Smooth muscle cell (in vitro differentiated cells): ENCODE results near the gene CEBPG. TPM values are rescaled to one million over a fixed set of nuclear protein-coding genes. Genes with fewer than 3 reads are reported as not detected.

Experiments
- DNase-seq: peaks from one replicate; lab custom pipeline; 2025; ENCODE audit not compliant: unreplicated experiment; lab: John Stamatoyannopoulos, UW
- H2AFZ ChIP-seq: fragments of 200-600 bp; sonication (generic); 2 replicates; pipeline ENCODE4 v1.6.0; 2016; ENCODE audit warnings: antibody characterized with exemption, low read depth, mild to moderate bottlenecking
- H3F3A ChIP-seq: fragments of 200-600 bp; sonication (generic); 2 replicates; pipeline ENCODE4 v1.6.0; 2017; ENCODE audit warnings: antibody characterized with exemption, low read depth
- H3K27ac ChIP-seq: fragments of 200-600 bp; sonication (generic); 2 replicates; pipeline ENCODE4 v1.5.1; 2016; ENCODE audit warnings: low read depth, mild to moderate bottlenecking
- H3K27me3 ChIP-seq: fragments of 200-600 bp; sonication (generic); 2 replicates; pipeline ENCODE4 v1.6.1; 2016; ENCODE audit warnings: low read depth, mild to moderate bottlenecking
- H3K36me3 ChIP-seq: fragments of 200-600 bp; sonication (generic); 2 replicates; pipeline ENCODE4 v1.5.1; 2016; ENCODE audit warnings: low read depth
- H3K4me1 ChIP-seq: fragments of 200-600 bp; sonication (generic); 2 replicates; pipeline ENCODE4 v1.5.1; 2016; ENCODE audit warnings: low read depth
- H3K4me2 ChIP-seq: fragments of 200-600 bp; sonication (generic); 2 replicates; pipeline ENCODE4 v1.6.0; 2016; ENCODE audit warnings: mild to moderate bottlenecking
- H3K4me3 ChIP-seq: fragments of 200-600 bp; sonication (generic); 2 replicates; pipeline ENCODE4 v1.5.1; 2016; ENCODE audit warnings: mild to moderate bottlenecking
- H3K79me2 ChIP-seq: fragments of 200-600 bp; sonication (generic); 2 replicates; pipeline ENCODE4 v1.6.0; 2016; ENCODE audit warnings: low read depth, mild to moderate bottlenecking
- H3K9ac ChIP-seq: fragments of 200-600 bp; sonication (generic); 2 replicates; pipeline ENCODE4 v1.6.0; 2016; ENCODE audit warnings: low read depth
- H3K9me3 ChIP-seq: fragments of 200-600 bp; sonication (generic); replicated peaks from 2 replicates; pipeline ENCODE4 v1.5.1; 2016; ENCODE audit warnings: low read depth
- H4K20me1 ChIP-seq: fragments of 200-600 bp; sonication (generic); 2 replicates; pipeline ENCODE4 v1.6.0; 2016; ENCODE audit warnings: low read depth
- WGBS: methylation state at CpG from one replicate; pipeline ENCODE4 v1.1.7; 2016; ENCODE audit warnings: low lambda C conversion rate; 5-methylcytosine and 5-hydroxymethylcytosine counted together
- polyA plus RNA-seq: library from polyadenylated mRNA; unstranded; fragments of >200 nt; fragmentation: Nextera tagmentation; extraction: Ambion mirVana; gene quantifications from 2 replicates; pipeline ENCODE4 v1.2.1, GENCODE V29; 2016
- total RNA-seq: library from RNA; depleted of rRNA; stranded (reverse); fragments of >200 nt; gene quantifications from 2 replicates; pipeline ENCODE4 v1.2.3, GENCODE V29; 2014
- TF ChIP-seq, protein P1 (sequence below): fragments of 200-600 bp; sonication (generic); IDR thresholded peaks from 2 replicates; pipeline ENCODE4 v1.5.1; 2017; ENCODE audit warnings: borderline replicate concordance, mild to moderate bottlenecking, antibody characterized with exemption; ENCODE audit not compliant: insufficient read depth, poor library complexity, severe bottlenecking

The CEBPG gene
- total and polyA plus RNA-seq, 2 experiments from 2014 or later, result 15.3 to 27.8 TPM

DNA sequence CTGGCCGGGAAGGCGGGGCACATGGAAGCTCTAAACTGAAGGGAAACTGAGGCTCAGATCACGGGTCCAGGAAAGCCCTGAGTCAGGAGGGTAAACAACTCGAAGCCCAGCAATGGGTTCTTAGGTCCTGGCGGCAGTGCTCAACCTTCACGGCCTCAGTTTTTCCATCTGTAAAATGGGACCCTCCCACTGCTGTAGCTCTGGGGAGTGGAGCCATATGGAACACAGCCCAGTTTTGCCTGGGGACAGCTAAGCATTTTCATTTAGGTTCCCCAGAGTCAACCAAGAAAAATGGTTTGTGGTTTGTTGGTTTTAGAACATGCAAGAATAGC lies 30.4 kb downstream of the CEBPG start:
- H3K4me1 ChIP-seq, result no peaks in the 10 kb centered on the region
- no peak for DNase-seq
- no peaks in the 10 kb centered on the region for H3K9me3 ChIP-seq
- WGBS, result 96% methylated on average over 6 of the region's 6 CpGs
- no peaks in the 10 kb centered on the region for H3K79me2 ChIP-seq
- H3K9ac ChIP-seq, result no peak overlapping the region
- H3K36me3 ChIP-seq, result no peaks in the 10 kb centered on the region
- H3F3A ChIP-seq, result no peaks in the 10 kb centered on the region
- H4K20me1 ChIP-seq, result no peaks in the 10 kb centered on the region
- no peak overlapping the region for H3K4me2 ChIP-seq
- no peak overlapping the region for H3K27ac ChIP-seq
- TF ChIP-seq, protein P1, sequence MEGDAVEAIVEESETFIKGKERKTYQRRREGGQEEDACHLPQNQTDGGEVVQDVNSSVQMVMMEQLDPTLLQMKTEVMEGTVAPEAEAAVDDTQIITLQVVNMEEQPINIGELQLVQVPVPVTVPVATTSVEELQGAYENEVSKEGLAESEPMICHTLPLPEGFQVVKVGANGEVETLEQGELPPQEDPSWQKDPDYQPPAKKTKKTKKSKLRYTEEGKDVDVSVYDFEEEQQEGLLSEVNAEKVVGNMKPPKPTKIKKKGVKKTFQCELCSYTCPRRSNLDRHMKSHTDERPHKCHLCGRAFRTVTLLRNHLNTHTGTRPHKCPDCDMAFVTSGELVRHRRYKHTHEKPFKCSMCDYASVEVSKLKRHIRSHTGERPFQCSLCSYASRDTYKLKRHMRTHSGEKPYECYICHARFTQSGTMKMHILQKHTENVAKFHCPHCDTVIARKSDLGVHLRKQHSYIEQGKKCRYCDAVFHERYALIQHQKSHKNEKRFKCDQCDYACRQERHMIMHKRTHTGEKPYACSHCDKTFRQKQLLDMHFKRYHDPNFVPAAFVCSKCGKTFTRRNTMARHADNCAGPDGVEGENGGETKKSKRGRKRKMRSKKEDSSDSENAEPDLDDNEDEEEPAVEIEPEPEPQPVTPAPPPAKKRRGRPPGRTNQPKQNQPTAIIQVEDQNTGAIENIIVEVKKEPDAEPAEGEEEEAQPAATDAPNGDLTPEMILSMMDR, result no peak
- H3K27me3 ChIP-seq, result no peaks in the 10 kb centered on the region
- H3K4me3 ChIP-seq, result no peak overlapping the region
- H2AFZ ChIP-seq, result no peak overlapping the region

DNA sequence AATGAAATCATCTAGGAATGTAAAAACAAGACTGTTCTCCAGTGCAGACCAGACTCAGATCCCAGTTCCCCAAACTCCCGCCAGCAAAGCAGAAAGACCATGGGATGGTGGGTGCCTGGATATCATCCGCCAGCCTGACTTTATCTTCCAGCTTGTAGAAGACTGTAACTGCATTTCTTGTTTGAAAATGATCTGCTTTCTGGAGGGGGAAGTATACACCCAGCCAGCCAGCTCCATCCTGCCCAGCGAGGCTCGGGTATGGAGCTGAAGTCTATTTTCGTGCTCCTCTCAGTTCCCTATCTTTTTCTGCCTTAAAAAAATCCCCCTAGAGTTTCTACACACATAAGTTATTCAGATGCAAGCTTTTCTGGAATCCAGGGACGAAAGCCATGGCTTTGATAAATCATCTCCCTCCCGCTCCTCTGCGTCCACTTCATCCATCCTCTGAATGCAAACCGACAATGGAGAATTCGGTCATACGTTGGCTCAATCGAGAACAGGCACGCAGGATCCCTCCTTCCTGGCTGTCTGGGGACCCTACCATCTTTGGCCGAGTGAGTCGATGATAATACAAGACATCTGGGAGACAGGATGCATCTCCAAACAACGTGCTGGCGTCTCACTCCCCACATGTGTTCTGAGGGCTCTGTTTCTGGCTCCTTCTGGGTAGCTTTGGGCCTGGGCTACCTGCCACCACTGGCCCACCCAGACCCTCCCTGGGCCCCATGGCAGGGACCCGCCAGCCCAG lies 31.2 kb downstream of the CEBPG start:
- Histone ChIP-seq H3K4me2 (no peak overlapping the region), H3K4me3 (no peak overlapping the region), H3F3A (no peaks in the 10 kb centered on the region), H3K9me3 (no peaks in the 10 kb centered on the region), H3K4me1 (no peaks in the 10 kb centered on the region), H4K20me1 (no peaks in the 10 kb centered on the region), H3K79me2 (no peaks in the 10 kb centered on the region), H3K27ac (no peak overlapping the region), H3K9ac (no peak overlapping the region), H2AFZ (no peak overlapping the region), H3K36me3 (no peaks in the 10 kb centered on the region), H3K27me3 (no peaks in the 10 kb centered on the region)
- no peak for DNase-seq
- 75% methylated on average over 18 of the region's 18 CpGs for WGBS
- TF ChIP-seq, protein P1, result no peak

DNA sequence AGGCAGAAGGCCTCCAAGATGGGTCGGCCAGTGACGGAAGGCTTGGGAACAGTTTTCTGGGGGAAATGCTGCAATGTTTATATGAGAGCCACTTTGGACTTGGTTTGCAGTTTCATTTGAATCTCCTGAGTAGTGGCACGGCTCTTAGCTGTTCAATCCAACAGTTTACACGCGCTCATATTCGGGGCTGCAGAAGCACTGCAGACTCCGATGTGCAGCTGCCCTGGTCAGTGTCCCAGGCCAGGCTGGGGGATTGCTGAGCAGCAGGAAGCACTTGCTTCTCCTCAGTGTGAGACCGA lies 31.7 kb downstream of the CEBPG start:
- H3K27ac ChIP-seq, result no peak overlapping the region
- H3K4me3 ChIP-seq, result no peak overlapping the region
- no peaks in the 10 kb centered on the region for H3K79me2 ChIP-seq
- H3K4me2 ChIP-seq, result no peak overlapping the region
- WGBS, result 87% methylated on average over 8 of the region's 8 CpGs
- no peak for DNase-seq
- TF ChIP-seq, protein P1, result no peak
- no peaks in the 10 kb centered on the region for H4K20me1 ChIP-seq
- no peak overlapping the region for H3K9ac ChIP-seq
- no peak overlapping the region for H2AFZ ChIP-seq
- H3K27me3 ChIP-seq, result no peaks in the 10 kb centered on the region
- H3F3A ChIP-seq, result no peaks in the 10 kb centered on the region
- H3K36me3 ChIP-seq, result no peaks in the 10 kb centered on the region
- no peaks in the 10 kb centered on the region for H3K9me3 ChIP-seq
- no peaks in the 10 kb centered on the region for H3K4me1 ChIP-seq

DNA sequence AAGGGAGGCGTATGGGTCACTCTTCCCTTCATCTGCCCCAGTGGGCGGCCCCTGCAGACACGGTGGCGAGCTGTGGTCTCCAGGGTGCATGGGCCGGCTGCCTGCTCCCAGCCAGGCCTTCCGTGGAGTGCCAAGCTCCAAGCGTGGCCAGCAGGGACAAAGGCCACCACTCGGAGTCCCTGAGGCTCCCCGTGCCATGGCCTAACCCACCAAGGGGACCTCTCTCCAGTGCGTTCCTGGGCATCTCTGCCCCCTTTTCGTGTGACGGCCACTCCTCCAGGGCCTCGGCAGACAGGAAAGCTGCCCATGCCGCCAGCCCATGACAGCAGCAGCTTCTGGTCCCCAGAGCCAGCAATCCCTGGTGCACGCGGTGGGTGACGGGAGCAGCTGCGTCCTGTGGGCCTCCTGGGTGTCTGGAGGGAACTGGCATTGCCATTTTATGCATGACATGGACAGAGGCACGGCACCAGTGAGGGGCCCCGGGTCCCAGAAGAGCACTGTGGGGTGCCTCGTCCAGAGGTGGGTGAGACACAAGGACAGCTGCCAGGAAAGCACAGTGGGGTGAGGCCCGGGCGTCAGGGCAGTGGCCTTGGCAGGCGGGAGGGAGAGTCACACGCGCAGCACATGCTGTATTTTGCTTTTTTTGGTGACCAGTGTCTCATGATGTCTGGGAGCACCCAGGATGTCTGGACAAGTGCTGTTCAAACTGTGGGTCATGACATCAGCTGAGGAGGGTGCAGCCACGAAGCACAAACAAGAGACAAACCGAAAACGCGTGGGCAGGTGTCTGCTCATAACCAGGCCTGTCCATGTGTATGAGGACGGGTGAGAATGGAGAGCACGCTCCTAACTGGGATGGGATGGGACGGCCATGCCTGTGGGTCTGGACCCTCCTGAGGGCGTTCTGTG lies 32.3 kb downstream of the CEBPG start:
- Histone ChIP-seq H3K27me3 (no peaks in the 10 kb centered on the region), H4K20me1 (no peaks in the 10 kb centered on the region), H3K9me3 (no peaks in the 10 kb centered on the region), H3K9ac (no peak overlapping the region), H2AFZ (no peak overlapping the region), H3K4me1 (no peaks in the 10 kb centered on the region), H3K4me3 (no peak overlapping the region), H3K27ac (no peak overlapping the region), H3K4me2 (no peak overlapping the region), H3K36me3 (no peaks in the 10 kb centered on the region), H3F3A (no peaks in the 10 kb centered on the region), H3K79me2 (no peaks in the 10 kb centered on the region)
- WGBS, result 95% methylated on average over 34 of the region's 34 CpGs
- TF ChIP-seq, protein P1, result no peak
- DNase-seq, result no peak
